Measurements from ENCODE around the gene PIGN.
"Not testable (repeated sequence)": the region's sequence is repeated elsewhere in the genome, so short reads cannot be mapped to it uniquely, and the experiment has no call there.

Gene PIGN

GRCh38 chr18:62066102-62066818 is 120.6 kb downstream of the PIGN start:
- no peak for DNase-seq

- DNase-seq = no peak
These were observed 122.5 kb downstream of the PIGN start for GRCh38 chr18:62064361-62064760.

- DNase-seq = no peak
These were observed 124.9 kb downstream of the PIGN start for GRCh38 chr18:62061821-62062478.

GRCh38 chr18:62060820-62061219 is 126.0 kb downstream of the PIGN start:
- DNase-seq = no peak

- DNase-seq = no peak
These were observed 131.8 kb downstream of the PIGN start for GRCh38 chr18:62054929-62055498.

- no peak for DNase-seq
These were observed 138.6 kb downstream of the PIGN start for GRCh38 chr18:62048279-62048678.

- no peak for DNase-seq
These were observed 141.5 kb downstream of the PIGN start for GRCh38 chr18:62045316-62045715.

- no peak for DNase-seq
These were observed 142.3 kb downstream of the PIGN start for GRCh38 chr18:62044490-62045000.

- no peak for DNase-seq
These were observed 148.7 kb downstream of the PIGN start for GRCh38 chr18:62037989-62038778.

GRCh38 chr18:62037012-62037742 is 149.7 kb downstream of the PIGN start:
- DNase-seq = no peak

GRCh38 chr18:62034286-62034685 is 152.6 kb downstream of the PIGN start:
- DNase-seq = not testable (repeated sequence)

- no peak for DNase-seq
These were observed 153.1 kb downstream of the PIGN start for GRCh38 chr18:62033756-62034155.

GRCh38 chr18:62033207-62033606 is 153.6 kb downstream of the PIGN start:
- DNase-seq = no peak

GRCh38 chr18:62030091-62030985 is 156.5 kb downstream of the PIGN start:
- no peak for DNase-seq

GRCh38 chr18:62028715-62029114 is 158.1 kb downstream of the PIGN start:
- DNase-seq = no peak

- no peak for DNase-seq
These were observed 158.8 kb downstream of the PIGN start for GRCh38 chr18:62027914-62028520.

GRCh38 chr18:62026586-62026985 is 160.3 kb downstream of the PIGN start:
- peak in 1 of 56 donors; percentile 3 for DNase-seq

- DNase-seq = no peak
These were observed 161.9 kb downstream of the PIGN start for GRCh38 chr18:62024983-62025382.

GRCh38 chr18:62023536-62023935 is 163.3 kb downstream of the PIGN start:
- DNase-seq = no peak

GRCh38 chr18:62018759-62019041 is 168.2 kb downstream of the PIGN start:
- DNase-seq = no peak
